Neutrophil (primary cell): ENCODE data around the gene PPP2R2C.

Experiments
- H3K27ac ChIP-seq: fragments of 200-600 bp; sonication (generic); 2 replicates; pipeline ENCODE4 v1.5.1; 2016; ENCODE audit warnings: mild to moderate bottlenecking, moderate library complexity
- H3K27me3 ChIP-seq: fragments of 200-600 bp; sonication (generic); 2 replicates; pipeline ENCODE4 v1.6.0; 2016; ENCODE audit warnings: mild to moderate bottlenecking
- H3K36me3 ChIP-seq: fragments of 200-600 bp; sonication (generic); 2 replicates; pipeline ENCODE4 v1.5.1; 2017
- H3K4me1 ChIP-seq, 2 experiments: fragments of 200-600 bp in 1 of 2; sonication (generic) in 1 of 2; 1 replicate in 1 of 2; 2 replicates in 1 of 2; pipeline versions ENCODE4 v1.5.1 to v1.6.1; 2013 to 2016; ENCODE audit warnings: low read depth in 1 of 2, low read length in 1 of 2, mild to moderate bottlenecking in 1 of 2, moderate library complexity in 1 of 2; ENCODE audit not compliant: control insufficient read depth in 1 of 2, insufficient read depth in 1 of 2
- H3K4me3 ChIP-seq, 2 experiments: fragments of 200-600 bp in 1 of 2; sonication (generic) in 1 of 2; 1 replicate in 1 of 2; 2 replicates in 1 of 2; pipeline ENCODE4 v1.5.1; 2013 to 2016; ENCODE audit warnings: low read depth in 1 of 2, low read length in 1 of 2, mild to moderate bottlenecking in 1 of 2, moderate library complexity in 1 of 2
- H3K9me3 ChIP-seq: fragments of 200-600 bp; sonication (generic); 2 replicates; pipeline ENCODE4 v1.5.1; 2016
- CTCF ChIP-seq: fragments of 200-600 bp; sonication (generic); IDR thresholded peaks from 2 replicates; pipeline ENCODE4 v1.5.1; 2016; ENCODE audit warnings: antibody characterized with exemption

PPP2R2C gene

GRCh38 chr4:6300359-6300758 is 172.1 kb downstream of the PPP2R2C start:
- no peak for TF ChIP-seq CTCF
- no peak overlapping the region for H3K4me3 ChIP-seq
- no peaks in the 10 kb centered on the region for H3K4me1 ChIP-seq
- no peaks in the 10 kb centered on the region for H3K9me3 ChIP-seq
- H3K36me3 ChIP-seq: no peaks in the 10 kb centered on the region
- H3K27ac ChIP-seq: no peak overlapping the region
- H3K27me3 ChIP-seq: no peaks in the 10 kb centered on the region

- no peaks in the 10 kb centered on the region for H3K4me1 ChIP-seq
- H3K36me3 ChIP-seq: no peaks in the 10 kb centered on the region
- H3K27ac ChIP-seq: no peak overlapping the region
- no peak overlapping the region for H3K4me3 ChIP-seq
- no peak for TF ChIP-seq CTCF
- no peaks in the 10 kb centered on the region for H3K27me3 ChIP-seq
- no peaks in the 10 kb centered on the region for H3K9me3 ChIP-seq
Measured at GRCh38 chr4:6299875-6300274, 172.5 kb downstream of the PPP2R2C start.

GRCh38 chr4:6298852-6299251 is 173.6 kb downstream of the PPP2R2C start:
- no peaks in the 10 kb centered on the region for H3K27me3 ChIP-seq
- H3K36me3 ChIP-seq: no peaks in the 10 kb centered on the region
- no peak overlapping the region for H3K4me3 ChIP-seq
- TF ChIP-seq CTCF: no peak
- no peak overlapping the region for H3K27ac ChIP-seq
- no peaks in the 10 kb centered on the region for H3K4me1 ChIP-seq
- H3K9me3 ChIP-seq: no peaks in the 10 kb centered on the region

GRCh38 chr4:6298035-6298434 is 174.4 kb downstream of the PPP2R2C start:
- Histone ChIP-seq H3K27ac (no peak overlapping the region), H3K4me3 (no peak overlapping the region), H3K27me3 (no peaks in the 10 kb centered on the region), H3K9me3 (no peaks in the 10 kb centered on the region), H3K4me1 (no peaks in the 10 kb centered on the region), H3K36me3 (no peaks in the 10 kb centered on the region)
- no peak for TF ChIP-seq CTCF

- Histone ChIP-seq H3K4me1 (no peaks in the 10 kb centered on the region), H3K4me3 (no peak overlapping the region), H3K27me3 (no peaks in the 10 kb centered on the region), H3K9me3 (no peaks in the 10 kb centered on the region), H3K36me3 (no peaks in the 10 kb centered on the region), H3K27ac (no peak overlapping the region)
- no peak for TF ChIP-seq CTCF
Measured at GRCh38 chr4:6297266-6297815, 175.1 kb downstream of the PPP2R2C start.

GRCh38 chr4:6296026-6296425 is 176.4 kb downstream of the PPP2R2C start:
- H3K4me1 ChIP-seq: no peaks in the 10 kb centered on the region
- H3K27ac ChIP-seq: no peak overlapping the region
- H3K36me3 ChIP-seq: no peaks in the 10 kb centered on the region
- TF ChIP-seq CTCF: no peak
- no peaks in the 10 kb centered on the region for H3K27me3 ChIP-seq
- H3K4me3 ChIP-seq: no peak overlapping the region
- H3K9me3 ChIP-seq: no peaks in the 10 kb centered on the region
